HEK293 (cell line): Measurements from ENCODE around the gene EOMES.

ENCODE experiments used
- CTCF ChIA-PET: fragments of 350-600 bp; formaldehyde crosslinking; extraction: SDS; loops from one replicate; lab custom pipeline; 2021; ENCODE audit warnings: antibody characterized with exemption; lab: Yijun Ruan, JAX
- POLR2A ChIA-PET: fragments of 300-600 bp; formaldehyde crosslinking; extraction: SDS; loops from one replicate; lab custom pipeline; 2020; ENCODE audit warnings: antibody characterized with exemption, inconsistent platforms; lab: Yijun Ruan, JAX
- H3K27ac ChIP-seq: fragments of 200-500 bp; sonication (Bioruptor generic); 2 replicates; pipeline ENCODE4 v1.5.1; 2014; ENCODE audit warnings: low read depth, low read length, control low read depth, inconsistent platforms; ENCODE audit errors: extremely low read depth
- H3K36me3 ChIP-seq, 2 experiments: fragments of 200-500 bp in 1 of 2; sonication (Bioruptor generic) in 1 of 2; 1 replicate in 1 of 2; 2 replicates in 1 of 2; pipeline ENCODE4 v1.5.1; 2014 to 2017; ENCODE audit warnings: inconsistent platforms in 2 of 2, low read length in 2 of 2; ENCODE audit not compliant: control insufficient read depth in 2 of 2, insufficient read depth in 1 of 2
- H3K4me1 ChIP-seq: fragments of 200-500 bp; sonication (Bioruptor generic); 2 replicates; pipeline ENCODE4 v1.5.1; 2014; ENCODE audit warnings: mild to moderate bottlenecking, low read length, inconsistent platforms; ENCODE audit not compliant: control insufficient read depth, insufficient read depth
- H3K4me3 ChIP-seq: 2 replicates; pipeline ENCODE4 v1.5.1; 2011; ENCODE audit warnings: low read depth, mild to moderate bottlenecking, control low read depth, low read length, moderate library complexity
- H3K9me3 ChIP-seq: fragments of 200-500 bp; sonication (Bioruptor generic); 2 replicates; pipeline ENCODE4 v1.5.1; 2014; ENCODE audit warnings: low read depth, low read length, inconsistent platforms; ENCODE audit not compliant: control insufficient read depth, insufficient read depth
- BCL11A ChIP-seq: fragments of 450-650 bp; formaldehyde crosslinking; IDR thresholded peaks from 2 replicates; pipeline ENCODE4 v1.5.1; 2016; ENCODE audit warnings: low read depth, missing biosample characterization, missing genetic modification characterization
- BCL11B ChIP-seq: fragments of 450-650 bp; formaldehyde crosslinking; IDR thresholded peaks from 2 replicates; pipeline ENCODE4 v1.5.1; 2016; ENCODE audit warnings: low read depth, missing biosample characterization, missing genetic modification characterization
- ELK4 ChIP-seq: IDR thresholded peaks from 2 replicates; pipeline ENCODE4 v1.6.1; 2011; ENCODE audit warnings: mild to moderate bottlenecking, low read depth, low read length, borderline replicate concordance
- GLI2 ChIP-seq: fragments of 450-650 bp; formaldehyde crosslinking; IDR thresholded peaks from 2 replicates; pipeline ENCODE4; 2017; ENCODE audit warnings: missing biosample characterization, missing genetic modification characterization, low read depth, borderline replicate concordance
- GLIS2 ChIP-seq: fragments of 450-650 bp; formaldehyde crosslinking; IDR thresholded peaks from 2 replicates; pipeline ENCODE4 v1.5.1; 2016; ENCODE audit warnings: missing biosample characterization, missing genetic modification characterization
- INSM2 ChIP-seq: fragments of 450-650 bp; formaldehyde crosslinking; IDR thresholded peaks from 2 replicates; pipeline ENCODE4 v1.5.1; 2016; ENCODE audit warnings: missing biosample characterization, missing genetic modification characterization
- OSR2 ChIP-seq: fragments of 450-650 bp; formaldehyde crosslinking; IDR thresholded peaks from 2 replicates; pipeline ENCODE4 v1.5.1; 2016; ENCODE audit warnings: missing biosample characterization, missing genetic modification characterization
- SP2 ChIP-seq: fragments of 450-650 bp; formaldehyde crosslinking; IDR thresholded peaks from 2 replicates; pipeline ENCODE4 v1.5.1; 2016; ENCODE audit warnings: missing biosample characterization, missing genetic modification characterization
- SP7 ChIP-seq: fragments of 450-650 bp; formaldehyde crosslinking; IDR thresholded peaks from 2 replicates; pipeline ENCODE4 v1.5.1; 2016; ENCODE audit warnings: missing biosample characterization, missing genetic modification characterization
- WT1 ChIP-seq: fragments of 450-650 bp; formaldehyde crosslinking; IDR thresholded peaks from 2 replicates; pipeline ENCODE4 v1.5.1; 2016; ENCODE audit warnings: missing biosample characterization, missing genetic modification characterization
- YY2 ChIP-seq: fragments of 450-650 bp; formaldehyde crosslinking; IDR thresholded peaks from 2 replicates; pipeline ENCODE4 v1.5.1; 2016; ENCODE audit warnings: missing biosample characterization, missing genetic modification characterization
- ZBTB10 ChIP-seq: fragments of 450-650 bp; formaldehyde crosslinking; IDR thresholded peaks from 2 replicates; pipeline ENCODE4 v1.5.1; 2016; ENCODE audit warnings: missing biosample characterization, missing genetic modification characterization
- ZBTB20 ChIP-seq: fragments of 450-650 bp; formaldehyde crosslinking; IDR thresholded peaks from 2 replicates; pipeline ENCODE4 v1.5.1; 2016; ENCODE audit warnings: missing biosample characterization, missing genetic modification characterization
- ZBTB21 ChIP-seq: fragments of 450-650 bp; formaldehyde crosslinking; IDR thresholded peaks from 2 replicates; pipeline ENCODE4 v1.5.1; 2017; ENCODE audit warnings: missing biosample characterization, missing genetic modification characterization
- ZBTB44 ChIP-seq: fragments of 450-650 bp; IDR thresholded peaks from 2 replicates; pipeline ENCODE4 v1.5.1; 2018; ENCODE audit warnings: missing biosample characterization, mild to moderate bottlenecking, missing genetic modification characterization
- ZBTB48 ChIP-seq: fragments of 450-650 bp; formaldehyde crosslinking; IDR thresholded peaks from 2 replicates; pipeline ENCODE4 v1.5.1; 2016; ENCODE audit warnings: missing biosample characterization, missing genetic modification characterization
- ZFP41 ChIP-seq: fragments of 450-650 bp; formaldehyde crosslinking; IDR thresholded peaks from 2 replicates; pipeline ENCODE4 v1.5.1; 2016; ENCODE audit warnings: missing biosample characterization, missing genetic modification characterization, borderline replicate concordance
- ZNF157 ChIP-seq: fragments of 450-650 bp; formaldehyde crosslinking; IDR thresholded peaks from 2 replicates; pipeline ENCODE4 v1.5.1; 2016; ENCODE audit warnings: missing biosample characterization, missing genetic modification characterization
- ZNF19 ChIP-seq: fragments of 450-650 bp; formaldehyde crosslinking; IDR thresholded peaks from 2 replicates; pipeline ENCODE4; 2016; ENCODE audit warnings: missing biosample characterization, missing genetic modification characterization, low read depth
- ZNF214 ChIP-seq: fragments of 450-650 bp; formaldehyde crosslinking; IDR thresholded peaks from 2 replicates; pipeline ENCODE4 v1.5.1; 2017; ENCODE audit warnings: missing biosample characterization, mild to moderate bottlenecking, missing genetic modification characterization, borderline replicate concordance
- ZNF280C ChIP-seq: fragments of 450-650 bp; formaldehyde crosslinking; IDR thresholded peaks from 2 replicates; pipeline ENCODE4 v1.5.1; 2016; ENCODE audit warnings: missing biosample characterization, missing genetic modification characterization
- ZNF302 ChIP-seq: fragments of 450-650 bp; formaldehyde crosslinking; IDR thresholded peaks from 2 replicates; pipeline ENCODE4 v1.5.1; 2016; ENCODE audit warnings: missing biosample characterization, missing genetic modification characterization, low read depth
- ZNF366 ChIP-seq: fragments of 450-650 bp; formaldehyde crosslinking; conservative IDR thresholded peaks from 2 replicates; pipeline ENCODE4 v1.5.1; 2016; ENCODE audit warnings: missing biosample characterization, missing genetic modification characterization
- ZNF624 ChIP-seq: fragments of 450-650 bp; formaldehyde crosslinking; IDR thresholded peaks from 2 replicates; pipeline ENCODE4 v1.5.1; 2017; ENCODE audit warnings: missing biosample characterization, missing genetic modification characterization
- ZNF747 ChIP-seq: fragments of 450-650 bp; formaldehyde crosslinking; IDR thresholded peaks from 2 replicates; pipeline ENCODE4 v1.5.1; 2016; ENCODE audit warnings: missing biosample characterization, missing genetic modification characterization
- ZNF791 ChIP-seq: fragments of 450-650 bp; formaldehyde crosslinking; IDR thresholded peaks from 2 replicates; pipeline ENCODE4 v1.5.1; 2016; ENCODE audit warnings: missing biosample characterization, missing genetic modification characterization

The EOMES gene

GRCh38 chr3:27723456-27723814 lies 1.3 kb upstream of the EOMES start:
- ChIA-PET POLR2A (no interaction called here), CTCF (interaction anchor here (0.6 to 1.1 kb wide), 5 partner anchors 12 to 256 kb away, joined by 3 to 4 read pairs (median 3); no protein-coding TSS in a partner anchor)
- H3K4me3 ChIP-seq = no peak overlapping the region
- H3K27ac ChIP-seq = no peak overlapping the region
- no peaks in the 10 kb centered on the region for H3K9me3 ChIP-seq
- no peak for TF ChIP-seq ZNF19 (tag by site-specific recombination)
- no peak for TF ChIP-seq INSM2 (tag by site-specific recombination)
- no peak for TF ChIP-seq ZNF791 (tag by site-specific recombination)
- TF ChIP-seq ELK4 = no peak
- no peak for TF ChIP-seq GLI2 (tag by site-specific recombination)
- TF ChIP-seq ZBTB44 (tag by site-specific recombination) = no peak
- TF ChIP-seq ZBTB20 (tag by site-specific recombination) = no peak
- no peak for TF ChIP-seq GLIS2 (tag by site-specific recombination)
- TF ChIP-seq ZBTB21 (tag by site-specific recombination) = no peak
- TF ChIP-seq ZFP41 (tag by site-specific recombination) = no peak
- TF ChIP-seq ZNF624 (tag by site-specific recombination) = no peak
- no peak for TF ChIP-seq ZBTB48 (tag by site-specific recombination)
- TF ChIP-seq BCL11B (tag by site-specific recombination) = no peak
- TF ChIP-seq WT1 (tag by site-specific recombination) = no peak
- no peak for TF ChIP-seq ZNF157 (tag by site-specific recombination)
- TF ChIP-seq ZNF366 = no peak
- no peak for TF ChIP-seq ZNF280C (tag by site-specific recombination)
- no peak for TF ChIP-seq SP7 (tag by site-specific recombination)
- H3K4me1 ChIP-seq = no peaks in the 10 kb centered on the region
- H3K36me3 ChIP-seq = no peaks in the 10 kb centered on the region

- ChIA-PET CTCF (interaction anchor here (0.6 to 1.3 kb wide), 7 partner anchors 11 to 559 kb away, joined by 3 to 4 read pairs (median 3); no protein-coding TSS in a partner anchor), POLR2A (interaction anchor here (1.4 kb wide), 1 partner anchor 10 kb away, joined by 3 read pairs; no protein-coding TSS in a partner anchor)
- no peaks in the 10 kb centered on the region for H3K4me1 ChIP-seq
- TF ChIP-seq ZNF747 (no peak), YY2 (tag by site-specific recombination) (no peak), BCL11A (tag by site-specific recombination) (no peak), SP2 (tag by site-specific recombination) (no peak), BCL11B (tag by site-specific recombination) (no peak), ZNF214 (tag by site-specific recombination) (no peak), ZNF302 (tag by site-specific recombination) (no peak), OSR2 (tag by site-specific recombination) (no peak), ZBTB10 (no peak)
- no peak overlapping the region for H3K4me3 ChIP-seq
- no peaks in the 10 kb centered on the region for H3K9me3 ChIP-seq
- no peaks in the 10 kb centered on the region for H3K36me3 ChIP-seq
- no peak overlapping the region for H3K27ac ChIP-seq
Measured at GRCh38 chr3:27723001-27723445, 900 bp upstream of the EOMES start.
